ENCODE results near the gene SLC25A39. TPM values are rescaled to one million over a fixed set of nuclear protein-coding genes. Genes with fewer than 3 reads are reported as not detected.

SLC25A39 gene
- total and polyA plus RNA-seq, 2 donors (not counting 3 experiments of a cell fraction or from before 2014, with no cell fraction given), result 88.5 to 151 TPM

DNA sequence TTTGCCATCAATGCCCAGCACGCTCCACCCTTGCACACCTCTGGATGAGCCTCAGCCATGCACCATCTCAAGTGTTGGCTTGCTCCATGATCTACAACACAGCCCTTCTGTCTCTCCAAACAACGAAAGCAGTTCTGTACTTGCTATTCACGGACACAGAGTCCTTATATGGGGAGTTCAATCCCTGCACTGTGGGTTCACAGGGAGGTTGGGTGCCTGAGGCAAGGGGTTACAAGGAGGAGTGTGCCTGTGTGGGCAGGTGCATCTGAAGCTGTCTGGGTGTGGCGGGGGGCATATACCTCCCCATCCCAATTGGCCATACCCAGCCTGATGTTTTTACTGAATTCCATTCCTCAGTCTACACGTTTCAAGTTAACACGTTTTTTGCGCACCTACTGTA lies 10.6 kb downstream of the SLC25A39 start:
- H3K9me3 ChIP-seq (replicated peaks; ENCODE audit: control insufficient read depth, insufficient read depth, low read length), result no peaks in the 10 kb centered on the region
- no peak for TF ChIP-seq POLR2AphosphoS5 (IDR thresholded peaks at IDR 0.05; ENCODE audit: insufficient read depth, low read depth, low read length)
- TF ChIP-seq, protein P1, sequence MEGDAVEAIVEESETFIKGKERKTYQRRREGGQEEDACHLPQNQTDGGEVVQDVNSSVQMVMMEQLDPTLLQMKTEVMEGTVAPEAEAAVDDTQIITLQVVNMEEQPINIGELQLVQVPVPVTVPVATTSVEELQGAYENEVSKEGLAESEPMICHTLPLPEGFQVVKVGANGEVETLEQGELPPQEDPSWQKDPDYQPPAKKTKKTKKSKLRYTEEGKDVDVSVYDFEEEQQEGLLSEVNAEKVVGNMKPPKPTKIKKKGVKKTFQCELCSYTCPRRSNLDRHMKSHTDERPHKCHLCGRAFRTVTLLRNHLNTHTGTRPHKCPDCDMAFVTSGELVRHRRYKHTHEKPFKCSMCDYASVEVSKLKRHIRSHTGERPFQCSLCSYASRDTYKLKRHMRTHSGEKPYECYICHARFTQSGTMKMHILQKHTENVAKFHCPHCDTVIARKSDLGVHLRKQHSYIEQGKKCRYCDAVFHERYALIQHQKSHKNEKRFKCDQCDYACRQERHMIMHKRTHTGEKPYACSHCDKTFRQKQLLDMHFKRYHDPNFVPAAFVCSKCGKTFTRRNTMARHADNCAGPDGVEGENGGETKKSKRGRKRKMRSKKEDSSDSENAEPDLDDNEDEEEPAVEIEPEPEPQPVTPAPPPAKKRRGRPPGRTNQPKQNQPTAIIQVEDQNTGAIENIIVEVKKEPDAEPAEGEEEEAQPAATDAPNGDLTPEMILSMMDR (IDR thresholded peaks at IDR 0.05; ENCODE audit: extremely low read depth in 1 of 2, insufficient read depth in 1 of 2, low read depth in 1 of 2, low read length in 2 of 2), result no peak
- TF ChIP-seq, protein P2, sequence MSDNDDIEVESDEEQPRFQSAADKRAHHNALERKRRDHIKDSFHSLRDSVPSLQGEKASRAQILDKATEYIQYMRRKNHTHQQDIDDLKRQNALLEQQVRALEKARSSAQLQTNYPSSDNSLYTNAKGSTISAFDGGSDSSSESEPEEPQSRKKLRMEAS (IDR thresholded peaks at IDR 0.05; ENCODE audit: insufficient read depth, insufficient read length), result no peak
- TF ChIP-seq EZH2 (IDR thresholded peaks at IDR 0.05; ENCODE audit: borderline replicate concordance, low read depth, low read length, severe bottlenecking), result no peak
- no peak for TF ChIP-seq POLR2A (IDR thresholded peaks at IDR 0.05; ENCODE audit: low read depth, low read length)
- no peak for TF ChIP-seq FOS (IDR thresholded peaks at IDR 0.05; ENCODE audit: borderline replicate concordance, insufficient read depth, low read length)
- TF ChIP-seq MYC (IDR thresholded peaks at IDR 0.05; ENCODE audit: low read depth, low read length), result no peak
- no peak for TF ChIP-seq JUN (IDR thresholded peaks at IDR 0.05; ENCODE audit: borderline replicate concordance, insufficient read depth, insufficient read length, low read depth)
- TF ChIP-seq GATA2 (IDR thresholded peaks at IDR 0.05; ENCODE audit: insufficient read depth, insufficient read length, low read depth, low read length), result no peak
- no peaks in the 10 kb centered on the region for H3K9me1 ChIP-seq (replicated peaks; ENCODE audit: control insufficient read depth, extremely low read depth, insufficient read depth, low read length)
- DNase-seq (ENCODE audit: low read depth, low spot score) (no peak), FAIRE-seq (no peak)
- H3K27me3 ChIP-seq (ENCODE audit: control insufficient read depth in 2 of 2, insufficient read depth in 2 of 2, low read length in 2 of 2), result peaks cover 27 to 37% of the 10 kb centered on the region in 2 experiments
- no peak overlapping the region for H3K9ac ChIP-seq (replicated peaks; ENCODE audit: extremely low read depth, insufficient read depth, low read length)
- no peak overlapping the region for H3K4me3 ChIP-seq (replicated peaks in 1 of 3; ENCODE audit: insufficient read depth in 1 of 3, low read depth in 1 of 3, low read length in 3 of 3)
- H3K79me2 ChIP-seq (ENCODE audit: control insufficient read depth, insufficient read depth, low read length), result no peaks in the 10 kb centered on the region
- ChIA-PET CTCF (no interaction called here), POLR2A (no interaction called here)
- no peak overlapping the region for H2AFZ ChIP-seq (ENCODE audit: low read depth, low read length)
- H3K27ac ChIP-seq (ENCODE audit: insufficient read depth, low read depth, low read length), result no peak overlapping the region
- intact Hi-C loops (cut with micrococcal nuclease) (no loop called here), dilution Hi-C loops (cut with MboI; ENCODE audit: extremely low pct_ligation_motif_present, low sequenced_read_pairs) (no loop called here)
- H3K4me1 ChIP-seq (ENCODE audit: control insufficient read depth, extremely low read depth, insufficient read depth, low read length), result no peaks in the 10 kb centered on the region
- H3K4me2 ChIP-seq (ENCODE audit: insufficient read depth, low read length), result no peak overlapping the region
- BruUV-seq (replicated peaks), result no TSS peak
- H4K20me1 ChIP-seq (replicated peaks; ENCODE audit: control insufficient read depth, extremely low read depth, insufficient read depth, low read length), result no peaks in the 10 kb centered on the region
- H3K36me3 ChIP-seq (ENCODE audit: control insufficient read depth in 2 of 2, extremely low read depth in 1 of 2, insufficient read depth in 2 of 2, low read length in 2 of 2), result no peaks in the 10 kb centered on the region
